Stomach (tissue), 4 donors: ENCODE results near the gene PTPA.

Source experiments
- EP300 ChIP-seq: sonication (generic); formaldehyde crosslinking; IDR thresholded peaks from one replicate; pipeline ENCODE4 v1.6.1; 2017; ENCODE audit warnings: antibody characterized with exemption
- POLR2A ChIP-seq, 4 donors: fragments of 450-650 bp; IDR thresholded peaks; one replicate each; pipeline ENCODE4 v1.6.1; 2016; ENCODE audit warnings: antibody characterized with exemption in 4 of 4, control low read depth in 2 of 4, mild to moderate bottlenecking in 1 of 4, moderate library complexity in 1 of 4

- TF ChIP-seq EP300, result no peak
- TF ChIP-seq POLR2A (IDR thresholded peaks at IDR 0.05), result no peak
These were observed 35.3 kb downstream of the PTPA start for GRCh38 chr9:129146441-129146941.
